SK-N-MC (cell line): ENCODE measurements around the gene THBS2.

Experiments used
- EZH2 ChIP-seq: fragments of 200-600 bp; sonication (generic); IDR thresholded peaks from one replicate; pipeline ENCODE4 v1.6.1; 2017; ENCODE audit warnings: antibody characterized with exemption
- FOXP2 ChIP-seq: optimal IDR thresholded peaks from 2 replicates; pipeline ENCODE3; 2011; ENCODE audit warnings: mild to moderate bottlenecking, moderate library complexity; ENCODE audit not compliant: insufficient read depth; ENCODE audit errors: extremely low read length, control extremely low read depth
- POLR2AphosphoS5 ChIP-seq: IDR thresholded peaks from 2 replicates; pipeline ENCODE4 v1.6.1; 2012; ENCODE audit warnings: mild to moderate bottlenecking, low read depth, low read length, borderline replicate concordance

- TF ChIP-seq EZH2 (no peak), POLR2AphosphoS5 (no peak), FOXP2 (no peak)
Observed at GRCh38 chr6:169225131-169225576, 28.5 kb downstream of the THBS2 start.
